CD4-positive, alpha-beta T cell treated with Interleukin-4 for 4 hours (primary cell): ENCODE data around the gene PIGW.
"Not testable (repeated sequence)": the region's sequence is repeated elsewhere in the genome, so short reads cannot be mapped to it uniquely, and the experiment has no call there.

ENCODE experiments used
- DNase-seq: peaks from one replicate; pipeline ENCODE4 v3.0.0-alpha.2; 2020

Gene PIGW

DNA sequence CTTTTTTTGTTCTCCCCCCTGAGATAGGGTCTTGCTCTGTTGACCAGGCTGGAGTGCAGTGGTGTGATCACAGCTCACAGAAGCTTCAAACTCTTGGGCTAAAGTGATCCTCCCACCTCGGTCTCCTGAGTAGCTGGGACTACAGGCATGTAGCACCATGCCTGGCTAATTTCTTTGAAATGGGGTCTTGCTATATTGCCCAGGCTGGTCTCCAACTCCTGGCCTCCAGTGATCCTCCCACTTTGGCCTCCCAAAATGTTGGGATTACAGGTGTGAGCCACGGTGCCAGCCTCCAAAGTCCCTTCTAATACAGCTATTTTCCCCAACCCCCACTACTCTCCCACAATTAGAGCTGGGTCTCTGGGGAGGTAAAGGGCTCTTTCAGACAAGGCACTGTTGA is 26.3 kb upstream of the PIGW start:
- DNase-seq: not testable (repeated sequence)

DNA sequence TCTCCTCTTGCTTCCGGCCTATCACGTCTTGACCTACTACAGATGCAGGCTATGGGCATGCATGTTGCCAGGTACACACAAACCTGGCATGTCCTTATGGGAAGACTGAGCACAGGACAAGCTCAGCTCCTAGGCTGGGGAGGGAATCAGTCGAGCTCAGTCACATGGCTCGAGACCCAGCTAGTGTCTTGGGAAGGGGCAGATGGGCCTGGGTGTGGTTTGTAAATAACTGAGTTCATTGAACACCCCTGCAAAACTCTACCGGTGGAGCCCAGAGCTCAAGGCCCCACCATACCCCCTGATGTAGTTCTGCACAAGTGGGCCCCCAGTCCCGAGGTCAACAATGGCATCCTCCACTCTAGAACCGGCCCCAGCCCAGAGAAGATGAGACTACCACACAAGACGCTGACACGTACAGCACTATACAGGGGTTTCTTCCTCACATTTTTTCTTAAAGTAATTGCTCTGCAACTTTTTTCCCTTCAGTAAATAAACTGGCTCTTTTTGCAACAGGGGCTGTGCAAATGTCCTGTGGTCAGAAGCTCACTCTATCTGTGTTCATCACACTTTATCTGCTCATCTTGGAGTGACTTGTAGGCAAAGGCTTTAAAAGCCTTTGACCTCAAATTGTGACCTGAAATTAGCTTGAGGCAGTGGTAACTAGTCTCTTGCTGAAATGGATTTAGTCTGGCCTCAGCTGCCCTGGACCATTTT is 25.4 kb upstream of the PIGW start:
- DNase-seq: no peak

DNA sequence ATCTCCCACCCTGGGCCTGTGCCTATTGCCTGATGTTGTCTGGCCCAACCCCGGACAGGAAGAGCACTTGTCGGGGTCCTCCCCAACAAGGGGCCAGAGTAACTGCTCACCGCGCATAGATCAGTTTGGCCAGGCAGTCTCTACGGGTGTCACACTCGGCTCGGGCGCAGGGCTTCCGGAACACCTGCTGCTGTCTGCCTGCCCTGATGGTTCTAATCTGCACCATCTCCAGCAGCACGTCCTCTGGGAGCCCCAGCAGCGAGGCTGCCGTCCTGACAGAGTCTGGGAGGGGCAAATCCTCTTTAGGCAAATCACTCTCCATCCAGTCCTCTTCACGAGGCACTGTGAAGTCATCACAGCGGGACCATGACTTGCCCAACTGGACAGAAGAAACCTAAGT is 24.2 kb upstream of the PIGW start:
- DNase-seq: no peak

DNA sequence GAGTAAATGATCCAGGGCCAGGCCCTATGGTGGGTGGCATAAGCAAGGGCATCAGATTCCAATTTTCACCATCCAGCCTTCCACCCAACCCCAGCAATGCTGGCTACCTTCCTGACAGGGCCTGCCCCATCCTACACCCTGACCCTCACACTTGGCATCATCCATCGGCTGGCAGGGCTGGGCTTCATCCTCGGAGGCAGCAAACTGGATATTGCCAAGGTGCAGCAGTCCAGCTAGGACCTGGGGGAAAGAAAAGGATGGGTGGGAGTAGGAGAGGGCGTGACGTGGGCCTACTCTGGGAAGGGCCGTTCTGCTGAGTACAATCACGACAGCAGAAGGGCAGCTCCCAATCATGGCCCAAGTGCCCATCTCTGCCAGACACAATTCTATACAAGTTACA is 23.6 kb upstream of the PIGW start:
- no peak for DNase-seq

DNA sequence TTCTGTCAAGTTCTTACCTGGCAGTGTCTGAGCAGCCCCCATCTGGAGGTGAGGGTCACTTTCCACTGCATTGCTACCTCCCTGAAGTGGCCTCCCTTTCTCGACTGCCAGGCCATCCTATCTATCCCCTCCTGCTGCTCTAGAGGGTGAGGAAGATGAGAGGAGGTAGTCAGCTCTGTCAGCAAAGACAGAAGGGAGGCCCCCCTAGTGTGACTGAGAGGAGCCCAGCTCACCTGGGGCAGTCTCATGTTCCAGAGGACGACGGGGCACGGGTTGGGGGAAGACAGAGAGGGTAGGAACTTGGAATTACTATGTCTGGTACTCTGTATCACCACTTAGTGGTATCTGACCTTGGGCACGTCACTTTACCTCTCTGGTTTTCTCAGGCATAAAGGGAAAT is 22.1 kb upstream of the PIGW start:
- no peak for DNase-seq

DNA sequence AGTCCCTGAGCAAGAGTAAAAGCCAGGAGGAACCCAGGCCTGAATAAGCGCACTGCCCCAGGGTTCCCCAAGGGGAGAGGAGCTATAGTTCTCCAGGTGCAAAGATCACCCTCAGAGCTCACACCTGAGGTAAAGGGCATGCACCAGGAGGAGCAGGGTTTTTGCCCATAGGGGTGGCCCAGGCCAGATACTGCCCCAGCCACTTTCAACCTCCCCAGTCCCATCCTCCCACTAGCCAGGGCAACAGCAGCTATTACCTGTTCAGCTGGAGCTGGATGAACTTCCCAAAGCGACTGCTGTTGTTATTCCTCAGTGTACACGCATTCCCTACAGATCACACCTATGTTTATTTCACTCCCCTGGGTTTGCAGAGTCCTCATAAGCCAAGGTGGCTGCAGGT is 19.9 kb upstream of the PIGW start:
- DNase-seq: no peak

DNA sequence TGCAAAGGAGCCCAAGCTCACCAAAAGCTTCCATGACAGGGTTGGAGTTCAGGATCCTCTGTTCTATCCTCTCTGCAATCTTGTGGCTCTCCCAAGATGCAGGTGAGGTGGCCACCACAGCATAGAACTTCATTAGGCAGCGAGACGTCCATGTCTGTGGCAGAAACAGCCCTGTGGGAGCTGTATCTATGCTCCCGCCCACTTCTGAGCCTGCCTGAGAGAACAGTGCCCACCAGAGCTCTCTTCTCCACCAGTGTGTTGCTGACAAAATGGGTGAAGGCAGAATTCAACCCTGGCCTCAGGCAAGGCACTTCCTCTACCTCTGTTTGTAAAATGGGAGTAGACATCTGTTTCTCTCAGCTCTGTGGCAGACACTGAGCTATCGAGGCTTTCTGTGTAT is 18.9 kb upstream of the PIGW start:
- no peak for DNase-seq

DNA sequence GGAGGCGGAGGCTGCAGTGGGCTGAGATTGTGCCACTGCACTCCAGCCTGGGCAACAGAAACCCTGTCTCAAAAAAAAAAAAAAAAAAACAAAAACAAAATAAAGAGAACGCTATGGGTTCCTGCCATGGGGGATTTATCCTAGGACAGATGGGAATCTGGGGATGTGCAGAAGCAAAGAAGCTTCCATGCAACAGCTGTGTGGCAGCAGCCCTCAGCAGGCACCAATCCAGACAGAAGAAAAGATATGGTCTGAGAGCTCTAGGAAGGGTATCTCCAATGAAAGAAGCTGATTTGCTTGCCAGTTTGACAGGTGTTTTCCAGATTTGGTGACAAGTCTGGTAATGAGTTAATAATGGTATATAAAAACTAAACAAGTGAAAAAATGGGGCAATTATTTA is 11.7 kb upstream of the PIGW start:
- DNase-seq: no peak

DNA sequence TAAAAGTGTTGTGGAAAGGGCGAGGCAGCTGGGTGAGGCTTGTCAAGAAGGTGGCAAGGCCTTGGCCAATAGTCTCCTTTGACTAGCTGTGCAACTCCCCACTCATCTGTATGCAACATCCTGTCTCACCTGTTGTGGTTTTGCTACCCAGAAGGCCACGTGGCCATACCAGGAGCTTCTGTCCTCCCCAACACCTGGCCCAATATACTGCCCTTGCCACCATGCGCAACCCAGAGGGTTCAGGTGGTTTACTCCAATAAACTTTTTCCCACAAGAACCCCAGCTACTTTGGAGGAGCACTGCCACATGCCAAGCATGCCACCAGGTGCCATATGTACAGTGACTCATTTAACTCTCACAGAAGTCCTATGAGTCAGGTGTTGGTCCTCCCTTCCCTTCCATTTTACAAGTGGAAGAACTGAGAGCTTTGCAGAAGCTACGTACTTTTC is 10.3 kb upstream of the PIGW start:
- DNase-seq: no peak

DNA sequence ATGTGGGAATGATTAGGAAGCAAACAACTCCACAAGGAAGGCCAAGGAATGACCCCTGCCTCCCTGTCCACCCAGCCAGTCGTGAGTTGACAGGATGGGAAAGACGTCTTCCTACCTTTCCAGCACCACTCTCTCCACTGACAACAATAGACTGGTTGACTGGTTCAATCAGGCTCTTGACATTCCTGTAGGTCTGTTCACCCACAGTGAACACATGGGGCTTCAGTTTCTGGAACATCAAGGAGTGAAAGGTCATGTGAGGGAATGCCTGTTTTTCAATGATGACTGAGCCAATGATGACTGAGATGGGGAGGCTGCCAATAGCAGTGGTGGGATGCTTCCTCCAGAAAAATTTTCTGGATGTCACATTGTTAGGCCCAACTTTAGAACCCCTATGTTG is 9.7 kb upstream of the PIGW start:
- no peak for DNase-seq

DNA sequence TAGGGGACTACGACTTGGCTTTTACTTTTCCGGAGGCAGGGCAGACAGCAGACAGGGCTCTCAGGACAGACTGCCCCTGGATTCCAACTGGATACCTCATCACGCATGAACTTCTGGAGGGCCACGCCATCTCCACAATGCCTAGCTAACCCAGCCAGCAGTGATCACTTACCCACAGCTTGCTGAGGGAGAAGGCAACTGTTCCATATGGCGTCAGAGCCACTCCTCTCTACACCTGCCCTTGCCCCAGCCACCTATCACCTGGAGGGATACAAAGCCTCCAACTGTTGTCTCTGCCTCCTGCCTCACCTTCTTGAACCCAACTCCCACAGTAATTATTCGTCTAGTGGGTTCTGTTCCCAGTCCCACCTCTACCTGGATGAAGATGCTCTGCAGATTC is 8.9 kb upstream of the PIGW start:
- DNase-seq: no peak

DNA sequence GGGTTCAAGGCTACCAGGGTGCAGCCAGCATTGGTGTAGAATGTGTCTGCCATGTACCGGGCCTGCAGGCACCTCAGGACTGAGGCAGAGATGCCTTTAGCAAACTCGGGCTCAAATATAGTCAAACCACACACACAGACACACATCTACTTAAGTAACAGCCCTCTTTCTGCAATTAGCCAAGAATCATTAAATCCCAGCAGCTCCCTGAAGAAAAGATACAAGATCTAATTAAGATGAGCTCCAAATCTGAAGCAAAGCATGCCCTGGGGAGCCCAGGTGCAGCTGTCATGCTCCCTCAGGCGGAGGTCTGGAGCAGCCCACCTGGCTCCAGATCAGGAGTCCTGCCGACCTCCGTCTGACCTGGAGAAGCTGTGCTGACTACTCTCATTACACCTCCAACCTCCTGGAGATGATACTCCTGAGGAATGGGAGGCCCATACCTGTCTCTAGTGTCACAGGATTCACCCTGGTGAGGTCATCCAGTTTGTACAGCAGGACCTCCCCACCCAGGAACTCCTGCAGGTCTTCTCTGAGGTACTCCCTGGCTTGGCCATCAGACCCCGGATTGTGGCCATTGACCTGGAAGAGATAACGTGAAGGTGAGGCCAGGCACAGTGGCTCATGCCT is 7.1 kb upstream of the PIGW start:
- DNase-seq: no peak

DNA sequence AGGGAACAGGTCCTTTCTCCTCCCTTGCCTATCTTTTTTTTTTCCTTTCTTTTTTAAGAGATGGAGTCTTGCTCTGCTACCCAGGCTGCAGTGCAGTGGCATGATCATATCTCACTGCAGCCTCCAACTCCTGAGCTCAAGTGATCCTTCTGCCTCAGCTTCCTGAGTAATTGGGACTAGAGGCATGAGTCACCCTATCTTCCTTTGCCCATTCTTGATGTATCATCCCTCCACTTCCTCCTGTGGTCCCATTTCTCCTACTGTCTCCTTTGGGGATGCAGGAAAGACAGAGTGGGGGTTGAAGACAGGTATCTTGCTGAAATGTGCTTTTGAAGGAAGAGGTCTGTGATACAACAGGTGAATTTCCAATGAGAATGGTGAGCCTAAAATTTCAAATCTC is 5.7 kb upstream of the PIGW start:
- DNase-seq: no peak

DNA sequence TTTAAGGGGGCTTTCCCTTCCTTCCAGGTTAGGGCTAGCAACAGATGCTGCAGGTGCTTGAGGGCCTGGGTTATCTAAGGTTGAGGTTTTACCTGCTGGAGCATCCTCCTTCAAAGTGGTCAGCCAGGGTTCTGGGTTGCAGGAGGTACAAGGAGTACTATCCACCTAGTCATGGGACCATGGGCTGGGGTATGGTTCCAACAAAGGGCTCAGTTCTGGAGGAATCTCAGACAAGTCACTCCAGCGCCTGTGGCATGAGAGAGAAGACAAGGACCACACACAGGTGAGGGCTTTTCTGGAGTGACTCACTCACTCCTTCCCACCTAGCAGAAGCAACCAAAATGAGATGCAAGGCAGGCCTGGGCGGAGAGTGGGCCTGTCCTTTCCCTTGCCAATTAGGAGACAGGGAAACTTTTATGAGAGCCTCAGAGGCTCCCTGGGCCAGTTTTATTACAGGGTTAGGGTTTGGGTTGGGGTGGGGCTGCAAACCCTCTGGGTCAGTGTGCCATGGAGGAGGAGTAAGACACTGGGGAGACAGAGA is 2.3 kb upstream of the PIGW start:
- DNase-seq: no peak

DNA sequence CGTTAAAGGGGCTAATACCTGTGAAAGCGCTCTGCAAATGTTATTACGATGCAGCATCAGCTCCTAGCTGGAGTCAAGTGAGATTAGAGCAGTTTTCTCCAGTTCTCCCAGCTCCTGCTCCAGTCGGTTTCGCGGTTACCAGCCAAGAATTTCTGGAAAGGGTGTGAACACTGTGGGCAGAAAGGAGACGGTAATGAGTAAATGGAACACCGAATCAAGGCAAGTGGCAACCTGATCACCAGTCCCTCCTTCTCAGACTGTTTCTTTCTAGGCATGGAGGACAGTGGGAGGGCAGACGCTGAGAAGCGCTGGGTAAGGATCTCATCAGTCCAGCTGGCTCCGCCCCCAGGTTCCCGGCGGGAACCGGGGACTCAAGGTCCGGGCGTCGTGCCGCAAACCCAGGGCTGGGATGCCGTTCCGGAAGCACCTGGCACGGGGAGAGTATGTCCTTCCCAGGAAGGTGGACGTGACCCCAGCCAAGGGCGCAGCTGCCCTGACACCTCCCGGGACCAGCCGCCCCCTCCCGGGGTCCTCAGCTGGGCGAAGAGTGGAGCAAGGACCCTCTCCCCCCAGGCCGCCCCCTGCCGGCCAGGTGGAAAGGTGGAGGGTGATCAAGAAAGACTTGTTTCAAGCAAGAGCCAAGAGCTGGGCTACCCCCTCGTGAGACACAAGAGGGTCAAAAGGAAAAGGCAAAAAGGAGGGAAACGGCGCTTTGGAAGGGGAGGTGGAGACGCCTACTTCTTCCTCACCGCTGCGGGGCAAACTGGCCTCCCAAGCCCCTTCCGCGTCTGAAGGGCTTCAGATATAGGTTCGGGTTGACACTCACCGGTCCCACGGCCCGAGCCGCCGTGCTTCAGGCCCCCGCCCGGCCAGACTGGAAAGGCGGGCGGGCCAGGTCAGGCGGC is 600 bp upstream of the PIGW start:
- DNase-seq: peak; percentile 32

DNA sequence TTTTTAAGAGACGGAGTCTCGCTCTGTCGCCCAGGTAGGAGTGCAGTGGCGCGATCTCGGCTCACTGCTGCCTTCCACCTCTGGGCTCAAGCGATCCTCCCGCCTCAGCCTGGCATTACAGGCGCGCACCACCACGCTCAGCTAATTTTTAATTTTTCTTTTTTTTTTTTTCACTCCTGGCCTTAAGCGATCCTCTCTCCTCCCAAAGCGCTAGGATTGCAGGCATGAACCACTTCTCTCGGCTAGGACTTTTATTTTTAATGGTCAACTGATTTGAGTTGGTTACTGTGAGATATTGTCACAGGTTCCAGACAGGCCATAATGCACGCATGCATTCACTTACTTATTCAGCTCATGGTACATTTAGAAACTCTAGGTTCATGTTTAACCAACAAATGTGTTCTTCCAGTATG is 888 bp downstream of the PIGW start:
- DNase-seq: no peak

DNA sequence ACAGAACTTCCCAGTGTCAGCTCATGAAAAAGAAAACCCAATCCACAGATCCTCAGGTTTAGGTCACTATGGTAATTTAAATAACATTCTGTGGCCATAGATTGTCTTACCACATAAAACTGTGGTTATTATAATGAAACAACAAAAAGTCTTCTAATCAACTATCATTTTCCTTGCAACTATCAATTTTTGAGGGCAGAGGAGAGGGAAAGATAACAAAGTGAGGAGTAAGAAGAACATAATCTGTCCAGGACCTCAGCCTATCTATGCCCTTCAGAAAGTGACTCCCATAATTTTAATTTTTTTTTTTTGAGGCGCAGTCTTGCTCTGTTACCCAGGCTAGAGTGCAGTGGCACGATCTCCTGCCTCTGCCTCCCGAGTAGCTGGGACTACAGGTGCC is 5.9 kb downstream of the PIGW start:
- DNase-seq: no peak

DNA sequence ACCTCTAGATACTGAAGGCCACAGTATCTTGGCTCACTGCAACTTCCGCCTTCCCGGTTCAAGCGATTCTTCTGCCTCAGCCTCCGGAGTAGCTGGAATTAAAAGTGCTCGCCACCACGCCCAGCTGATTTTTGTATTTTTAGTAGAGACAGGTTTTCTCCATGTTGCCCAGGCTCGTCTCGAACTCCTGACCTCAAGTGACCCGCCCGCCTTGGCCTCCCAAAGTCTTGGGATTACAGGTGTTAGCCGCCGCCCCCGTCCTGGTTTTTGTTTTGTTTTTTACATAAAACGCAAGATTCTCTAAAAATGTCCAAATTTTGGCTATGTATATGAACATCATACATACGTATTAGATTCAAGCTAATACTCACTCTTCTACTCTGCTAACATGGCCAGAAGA is 8.0 kb downstream of the PIGW start:
- DNase-seq: no peak

DNA sequence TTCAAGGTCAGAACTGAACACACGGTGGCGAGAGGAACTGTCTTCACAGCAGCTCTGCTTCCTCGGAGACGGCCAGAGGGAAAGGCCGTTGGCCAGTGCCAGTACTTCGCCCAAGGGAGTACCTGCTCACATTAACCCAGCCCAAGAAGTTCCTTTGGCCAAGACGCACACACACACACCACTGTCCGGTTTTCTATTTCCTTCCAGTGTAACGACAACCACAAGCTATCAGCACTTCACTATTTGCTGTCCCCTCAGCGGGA is 9.2 kb downstream of the PIGW start:
- peak; percentile 20 for DNase-seq

DNA sequence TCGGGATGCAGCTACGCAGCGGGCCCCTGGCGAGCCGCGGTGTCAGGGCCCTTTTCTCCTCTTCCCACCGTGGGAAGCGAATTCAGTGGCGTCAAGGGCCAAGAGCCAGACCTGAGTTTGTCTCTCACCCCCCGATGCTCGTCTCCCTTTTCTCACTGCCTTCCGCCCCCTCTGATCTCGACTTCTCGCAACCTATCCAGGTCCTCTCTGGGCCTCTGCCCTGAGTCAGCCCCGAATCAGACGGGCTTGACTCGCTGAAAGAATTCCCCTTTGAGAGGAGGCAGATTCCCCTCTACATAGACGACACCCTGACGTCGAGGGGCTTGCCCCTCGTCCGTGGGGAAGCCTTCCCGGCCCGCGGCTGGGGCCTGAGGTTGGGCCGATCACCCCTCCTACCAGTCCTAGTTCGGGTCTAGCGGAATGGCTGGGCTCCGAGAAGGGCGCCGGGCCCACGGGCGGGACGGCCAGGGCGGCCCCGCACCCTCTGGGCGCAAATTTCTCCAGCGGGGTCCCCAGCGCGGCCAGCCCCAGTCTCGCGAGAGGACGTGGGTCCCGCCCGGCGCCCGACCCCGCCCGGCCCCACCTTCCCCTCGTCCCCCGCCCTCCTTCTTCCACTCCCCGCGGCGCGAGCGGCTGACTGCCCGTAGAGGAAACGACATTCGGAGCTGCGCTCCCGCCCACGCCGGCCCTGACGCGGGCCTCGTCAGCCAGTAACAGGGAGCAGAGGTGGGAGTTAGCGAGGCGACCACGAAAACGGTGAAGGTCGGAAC is 9.7 kb downstream of the PIGW start, which contains the start of gene GGNBP2:
Gene GGNBP2, plus strand, starts transcription at position 613 of the 770 bp plus-strand sequence. CDS start 806 bp downstream, outside the sequence.
- peak; percentile 91 for DNase-seq

DNA sequence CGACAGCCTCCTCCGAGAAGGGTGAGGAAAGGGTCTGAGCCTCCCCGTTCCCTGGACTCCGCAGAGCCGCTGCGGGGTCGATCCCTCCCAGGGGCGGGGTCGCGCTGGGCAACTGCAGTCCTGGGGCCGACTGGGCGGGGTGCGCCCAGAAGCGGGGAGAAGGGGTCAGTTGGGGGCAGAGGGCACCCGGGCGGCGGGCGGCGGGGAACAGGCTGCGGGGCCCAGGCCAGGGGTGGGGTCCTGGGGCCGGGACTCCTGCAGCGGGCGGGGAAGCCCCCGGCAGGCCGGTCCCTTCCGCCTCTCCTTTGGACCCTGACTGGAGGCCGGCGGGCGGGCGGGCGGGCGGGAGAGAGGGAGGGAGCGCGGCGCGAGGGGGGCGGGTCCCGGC is 10.3 kb downstream of the PIGW start:
- DNase-seq: no peak

DNA sequence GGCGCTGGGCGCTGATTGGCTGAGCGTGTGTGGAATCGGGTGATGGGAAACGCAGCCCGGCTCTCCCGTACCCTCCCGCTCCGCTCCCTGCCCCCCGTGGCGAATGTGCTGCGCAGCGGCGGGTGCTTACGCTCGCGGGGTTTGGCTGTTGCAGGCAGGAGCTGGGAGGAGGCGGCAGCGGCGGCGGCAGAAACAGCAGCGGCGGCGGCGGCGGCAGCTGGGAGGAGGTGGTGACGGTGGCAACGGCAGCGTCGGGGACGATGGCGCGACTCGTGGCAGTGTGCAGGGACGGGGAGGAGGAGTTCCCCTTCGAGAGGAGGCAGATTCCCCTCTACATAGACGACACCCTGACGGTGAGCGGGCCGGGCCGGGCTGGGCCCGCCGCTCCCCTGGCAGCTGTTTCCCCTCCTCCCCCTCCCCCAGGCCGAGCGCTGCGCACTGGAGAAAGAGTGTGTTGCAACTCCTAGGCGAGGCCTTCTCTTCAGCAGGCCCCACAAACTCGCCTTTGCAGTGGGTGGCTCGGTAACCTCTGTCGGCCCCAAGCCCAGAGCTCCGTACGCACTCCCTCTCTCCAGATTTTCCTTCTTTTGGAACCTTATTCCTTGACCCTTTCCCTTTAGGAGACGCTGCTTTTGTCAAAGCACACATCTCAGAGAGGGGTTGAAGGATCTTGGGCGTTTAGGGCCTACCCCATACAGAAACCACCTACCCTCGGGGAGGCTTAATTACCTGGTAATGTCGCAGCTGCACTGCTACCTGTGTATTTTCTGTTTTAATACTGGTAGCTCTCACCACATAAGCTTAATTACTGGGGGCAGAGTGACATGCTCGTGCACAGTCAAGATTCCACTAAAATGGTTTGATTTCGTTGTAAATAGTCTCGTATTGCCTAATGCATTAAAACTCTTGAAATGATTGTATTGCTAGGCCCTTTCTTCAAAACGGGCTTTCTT is 11.0 kb downstream of the PIGW start:
- peak; percentile 97 for DNase-seq
